IMR-90 (cell line): ENCODE measurements around the gene GABARAPL1. TPM values are rescaled to one million over a fixed set of nuclear protein-coding genes. Genes with fewer than 3 reads are reported as not detected.

ENCODE experiments used
- ATAC-seq: fragments of 200-7000 bp; cut with Tn5 transposase; 2 replicates; pipeline ENCODE4 v1.9.1; 2020; ENCODE audit warnings: low read depth, mild to moderate bottlenecking, moderate library complexity
- BruUV-seq: library from RNA; stranded (reverse); fragments of 400-500 nt; replicated peaks from 2 replicates; lab custom pipeline; 2021; lab: Mats Ljungman, UMichigan
- CTCF ChIA-PET: fragments of 300-600 bp; formaldehyde crosslinking; extraction: SDS; loops from one replicate; lab custom pipeline; 2021; ENCODE audit warnings: antibody characterized with exemption; lab: Yijun Ruan, JAX
- POLR2A ChIA-PET: fragments of 300-600 bp; sonication (Branson Sonifier 250); formaldehyde crosslinking; loops from one replicate; lab custom pipeline; 2022; ENCODE audit warnings: antibody characterized with exemption; ENCODE audit not compliant: unreplicated experiment; lab: Charles Lee
- DNase-seq: peaks from one replicate; pipeline ENCODE4 v3.0.0; 2013
- H2AFZ ChIP-seq: replicated peaks from 2 replicates; pipeline ENCODE3; 2013; ENCODE audit warnings: low read length, mild to moderate bottlenecking; ENCODE audit not compliant: poor library complexity
- H2AK5ac ChIP-seq: 2 replicates; pipeline ENCODE4 v1.6.1; 2013; ENCODE audit warnings: low read depth, low read length, inconsistent platforms
- H2AK9ac ChIP-seq: replicated peaks from 2 replicates; pipeline ENCODE3; 2013; ENCODE audit warnings: mild to moderate bottlenecking, low read depth, low read length, moderate library complexity; ENCODE audit not compliant: poor library complexity
- H2BK120ac ChIP-seq: 2 replicates; pipeline ENCODE4 v1.6.1; 2013; ENCODE audit warnings: low read depth, low read length, inconsistent platforms
- H2BK15ac ChIP-seq: 3 replicates; pipeline ENCODE4 v1.6.1; 2013; ENCODE audit warnings: low read depth, low read length, inconsistent platforms
- H2BK20ac ChIP-seq: 2 replicates; pipeline ENCODE4 v1.6.1; 2013; ENCODE audit warnings: low read depth, mild to moderate bottlenecking, inconsistent platforms, low read length, moderate library complexity
- H2BK5ac ChIP-seq: 2 replicates; pipeline ENCODE4 v1.6.1; 2013; ENCODE audit warnings: mild to moderate bottlenecking, low read depth, low read length, inconsistent platforms; ENCODE audit not compliant: poor library complexity, severe bottlenecking
- H3K14ac ChIP-seq: replicated peaks from 2 replicates; pipeline ENCODE4 v1.6.1; 2013; ENCODE audit warnings: low read depth, low read length, inconsistent platforms
- H3K18ac ChIP-seq: 2 replicates; pipeline ENCODE4 v1.6.1; 2013; ENCODE audit warnings: low read depth, low read length, control low read depth
- H3K23ac ChIP-seq: 2 replicates; pipeline ENCODE4 v1.6.1; 2013; ENCODE audit warnings: low read depth, low read length, inconsistent platforms
- H3K27ac ChIP-seq: 2 replicates; pipeline ENCODE4 v1.5.1; 2013; ENCODE audit warnings: mild to moderate bottlenecking, control low read depth, low read length; ENCODE audit not compliant: insufficient read depth
- H3K27me3 ChIP-seq: 2 replicates; pipeline ENCODE4 v1.6.1; 2013; ENCODE audit warnings: low read length; ENCODE audit not compliant: control insufficient read depth, insufficient read depth
- H3K36me3 ChIP-seq: 2 replicates; pipeline ENCODE4 v1.6.1; 2013; ENCODE audit warnings: low read length, mixed read lengths; ENCODE audit not compliant: control insufficient read depth, insufficient read depth
- H3K4ac ChIP-seq: 2 replicates; pipeline ENCODE4 v1.6.1; 2013; ENCODE audit warnings: low read depth, low read length, inconsistent platforms
- H3K4me1 ChIP-seq: 2 replicates; pipeline ENCODE4 v1.6.1; 2013; ENCODE audit warnings: low read length, mixed read lengths; ENCODE audit not compliant: control insufficient read depth, insufficient read depth
- H3K4me2 ChIP-seq: 2 replicates; pipeline ENCODE4 v1.6.1; 2013; ENCODE audit warnings: low read depth, mild to moderate bottlenecking, control low read depth, low read length, moderate library complexity
- H3K4me3 ChIP-seq: 2 replicates; pipeline ENCODE4 v1.5.1; 2013; ENCODE audit warnings: low read depth, mild to moderate bottlenecking, control low read depth, low read length, moderate library complexity; ENCODE audit not compliant: insufficient read depth
- H3K56ac ChIP-seq: 2 replicates; pipeline ENCODE4 v1.6.1; 2013; ENCODE audit warnings: low read length, inconsistent platforms; ENCODE audit not compliant: insufficient read depth; ENCODE audit errors: extremely low read depth
- H3K79me1 ChIP-seq, 2 experiments: 2 replicates each; pipeline ENCODE4 v1.6.1; 2013; ENCODE audit warnings: low read length in 2 of 2, inconsistent platforms in 1 of 2, low read depth in 1 of 2
- H3K9ac ChIP-seq: 2 replicates; pipeline ENCODE4 v1.6.1; 2013; ENCODE audit warnings: low read depth, low read length, control low read depth
- H3K9me1 ChIP-seq: 2 replicates; pipeline ENCODE4 v1.6.1; 2013; ENCODE audit warnings: low read length, inconsistent platforms; ENCODE audit not compliant: insufficient read depth
- H3K9me3 ChIP-seq: 2 replicates; pipeline ENCODE4 v1.6.1; 2013; ENCODE audit warnings: low read length; ENCODE audit not compliant: control insufficient read depth, insufficient read depth
- H4K20me1 ChIP-seq: 2 replicates; pipeline ENCODE4 v1.6.1; 2013; ENCODE audit warnings: low read length, inconsistent platforms; ENCODE audit not compliant: insufficient read depth
- H4K5ac ChIP-seq: 2 replicates; pipeline ENCODE4 v1.6.1; 2013; ENCODE audit warnings: mild to moderate bottlenecking, low read depth, low read length, control low read depth
- H4K8ac ChIP-seq, 2 experiments: 2 replicates each; pipeline ENCODE4 v1.6.1; 2013; ENCODE audit warnings: low read depth in 2 of 2, low read length in 2 of 2, control low read depth in 1 of 2, inconsistent platforms in 1 of 2
- H4K91ac ChIP-seq: 2 replicates; pipeline ENCODE4 v1.6.1; 2013; ENCODE audit warnings: low read depth, low read length, inconsistent platforms; ENCODE audit not compliant: insufficient read depth
- MAFK ChIP-seq: IDR thresholded peaks from 2 replicates; pipeline ENCODE4 v1.6.1; 2012; ENCODE audit warnings: low read depth, low read length, improper control_type of control experiment
- MXI1 ChIP-seq: IDR thresholded peaks from 2 replicates; pipeline ENCODE4 v1.6.1; 2012; ENCODE audit warnings: low read depth, mild to moderate bottlenecking, low read length, moderate library complexity, borderline replicate concordance
- WGBS, 2 experiments: methylation state at CpG; one replicate each; pipeline versions ENCODE4 v1.1.5 to v1.1.7; 2013; ENCODE audit warnings: missing lambda C conversion rate in 2 of 2; ENCODE audit not compliant: insufficient read length in 1 of 2; ENCODE audit errors: extremely low coverage in 2 of 2; 5-methylcytosine and 5-hydroxymethylcytosine counted together
- dilution Hi-C: fragments of 300-500 bp; cut with HindIII; formaldehyde crosslinking; loops from one replicate; pipeline ENCODE4 v1.14.3; 2018; ENCODE audit warnings: low sequenced_read_pairs; ENCODE audit not compliant: unreplicated experiment
- in situ Hi-C: fragments of 300-500 bp; cut with MboI; formaldehyde crosslinking; loops from 3 replicates; pipeline ENCODE4 v1.14.3; 2019; ENCODE audit warnings: low sequenced_read_pairs, inconsistent platforms, mixed read lengths
- intact Hi-C: fragments of 100-400 bp; cut with micrococcal nuclease; formaldehyde crosslinking; loops from 2 replicates; pipeline ENCODE4 v1.10.0; 2022
- polyA plus RNA-seq, 3 experiments: library from polyadenylated mRNA; depleted of rRNA; stranded (reverse); fragments of >200 nt; gene quantifications; 2 replicates each; pipeline ENCODE4 v1.2.3, GENCODE V29; 2012; ENCODE audit warnings: low replicate concordance in 1 of 3
- total RNA-seq: library from RNA; depleted of rRNA; stranded (reverse); fragments of >200 nt; gene quantifications from 2 replicates; pipeline ENCODE4 v1.2.3, GENCODE V29; 2012

Gene GABARAPL1
- total and polyA plus RNA-seq, 2 of the 4 experiments (the other 2 are of a cell fraction) = 51.6 to 93.6 TPM

GRCh38 chr12:10260927-10261326 lies 48.2 kb downstream of the GABARAPL1 start:
- H3K14ac ChIP-seq = no peak overlapping the region
- no peaks in the 10 kb centered on the region for H3K9me3 ChIP-seq
- no peak overlapping the region for H4K8ac ChIP-seq
- no peaks in the 10 kb centered on the region for H3K36me3 ChIP-seq
- ChIA-PET POLR2A (no interaction called here), CTCF (interaction anchor here (0.6 to 0.7 kb wide), 2 partner anchors 59 to 110 kb away, joined by 3 to 4 read pairs; no protein-coding TSS in a partner anchor)
- no peak overlapping the region for H3K4me3 ChIP-seq
- H3K4ac ChIP-seq = no peak overlapping the region
- no peak overlapping the region for H2BK5ac ChIP-seq
- H3K23ac ChIP-seq = no peak overlapping the region
- H3K4me2 ChIP-seq = no peak overlapping the region
- no peak overlapping the region for H3K27ac ChIP-seq
- no peak overlapping the region for H3K18ac ChIP-seq
- H4K20me1 ChIP-seq = no peaks in the 10 kb centered on the region
- no peaks in the 10 kb centered on the region for H3K9me1 ChIP-seq
- no peaks in the 10 kb centered on the region for H3K79me1 ChIP-seq
- H2BK20ac ChIP-seq = no peak overlapping the region
- H2AK5ac ChIP-seq = no peak overlapping the region
- intact Hi-C loops (no loop called here), in situ Hi-C loops (no loop called here), dilution Hi-C loops (no loop called here)
- no peak overlapping the region for H3K9ac ChIP-seq
- no peak overlapping the region for H2AK9ac ChIP-seq
- no peak overlapping the region for H2AFZ ChIP-seq
- DNase-seq = no peak
- H2BK15ac ChIP-seq = no peak overlapping the region
- no peak for ATAC-seq
- no peak for TF ChIP-seq MXI1
- TF ChIP-seq MAFK = no peak
- no peak overlapping the region for H4K91ac ChIP-seq
- H4K5ac ChIP-seq = no peak overlapping the region
- H3K27me3 ChIP-seq = no peaks in the 10 kb centered on the region
- no TSS peak for BruUV-seq
- WGBS, 2 experiments = no CpG with 5 or more reads among the region's 1 CpG
- H3K4me1 ChIP-seq = no peaks in the 10 kb centered on the region
- no peak overlapping the region for H3K56ac ChIP-seq
- H2BK120ac ChIP-seq = no peak overlapping the region
